Mucosa of descending colon (tissue), 3 donors: ENCODE measurements around the gene SLITRK2. TPM values are rescaled to one million over a fixed set of nuclear protein-coding genes. Genes with fewer than 3 reads are reported as not detected.
A peak's percentile ranks its signal among the peaks of the same experiment; 100 is the strongest.

Experiments
- ATAC-seq: fragments of 200-7000 bp; cut with Tn5 transposase; one replicate; pipeline ENCODE4 v1.9.1; 2020; ENCODE audit warnings: mild to moderate bottlenecking, moderate library complexity
- DNase-seq, 3 donors: peaks; one replicate each; pipeline ENCODE4 v3.0.0-alpha.2; 2020
- H3K36me3 ChIP-seq: fragments of 200-600 bp; one replicate; pipeline ENCODE4 v1.8.0; 2021; ENCODE audit warnings: low read depth, mild to moderate bottlenecking
- H3K4me1 ChIP-seq: fragments of 200-600 bp; one replicate; pipeline ENCODE4 v1.8.0; 2021; ENCODE audit warnings: low read depth, mild to moderate bottlenecking
- H3K4me3 ChIP-seq: fragments of 200-600 bp; one replicate; pipeline ENCODE4 v1.8.0; 2021; ENCODE audit warnings: mild to moderate bottlenecking
- H3K9me3 ChIP-seq: fragments of 200-600 bp; one replicate; pipeline ENCODE4 v1.8.0; 2021; ENCODE audit warnings: mild to moderate bottlenecking
- CTCF ChIP-seq: fragments of 200-600 bp; IDR thresholded peaks from one replicate; pipeline ENCODE4 v1.8.0; 2022; ENCODE audit warnings: antibody characterized with exemption, mild to moderate bottlenecking
- intact Hi-C, 2 donors: fragments of 100-400 bp; cut with DNase I in 1 of 2; cut with micrococcal nuclease in 1 of 2; formaldehyde crosslinking; loops; one replicate each; pipeline versions ENCODE4 v1.11.0 to v1.11.1; 2022; cut with DNase I, micrococcal nuclease
- total RNA-seq, 3 donors: library from RNA; stranded (reverse); fragmentation: NEBNext Ultra II Directional in 2 of 3; extraction: Animal tissue kit (Norgen Biotek cat#: 25700) in 2 of 3; gene quantifications; one replicate each; pipeline versions ENCODE4 v1.2.1 to v1.2.4, GENCODE V29; 2021 to 2023
- donor health status: DM: no; HTN: no; CAD: no; lungs with moderate emphysema.
- donor health status: DM: no; HTN: no; CAD: no.
- donor health status: DM: no; HTN: yes; CAD: no.

Gene SLITRK2
- total RNA-seq, 3 donors from 2014 or later: 0.05 to 0.70 (median 0.09) TPM

GRCh38 chrX:145816601-145817315, 871 bp upstream of the SLITRK2 start:
- DNase-seq: no peak
- Histone ChIP-seq H3K9me3 (no peaks in the 10 kb centered on the region), H3K4me1 (no peaks in the 10 kb centered on the region), H3K4me3 (no peak overlapping the region), H3K36me3 (no peaks in the 10 kb centered on the region)
- intact Hi-C loops: no loop called here
- TF ChIP-seq CTCF: no peak
- no peak for ATAC-seq

- peak in 1 of 3 donors; percentile 42 for DNase-seq
- intact Hi-C loops: no loop called here
- Histone ChIP-seq H3K9me3 (no peaks in the 10 kb centered on the region), H3K36me3 (no peaks in the 10 kb centered on the region), H3K4me3 (no peak overlapping the region), H3K4me1 (no peaks in the 10 kb centered on the region)
- no peak for ATAC-seq
- no peak for TF ChIP-seq CTCF
Measured at GRCh38 chrX:145818186-145819113, 821 bp downstream of the SLITRK2 start.

- intact Hi-C loops: no loop called here
- no peak for ATAC-seq
- DNase-seq: no peak
- Histone ChIP-seq H3K36me3 (no peaks in the 10 kb centered on the region), H3K4me1 (no peaks in the 10 kb centered on the region), H3K9me3 (no peaks in the 10 kb centered on the region), H3K4me3 (no peak overlapping the region)
- no peak for TF ChIP-seq CTCF
Measured at GRCh38 chrX:145820825-145821224, 3.2 kb downstream of the SLITRK2 start.

- intact Hi-C loops: no loop called here
- DNase-seq (no peak), ATAC-seq (no peak)
- Histone ChIP-seq H3K4me3 (no peak overlapping the region), H3K4me1 (no peaks in the 10 kb centered on the region), H3K9me3 (no peaks in the 10 kb centered on the region), H3K36me3 (no peaks in the 10 kb centered on the region)
- no peak for TF ChIP-seq CTCF
Measured at GRCh38 chrX:145821291-145821897, 3.8 kb downstream of the SLITRK2 start.

- Histone ChIP-seq H3K4me1 (no peaks in the 10 kb centered on the region), H3K9me3 (no peaks in the 10 kb centered on the region), H3K4me3 (no peak overlapping the region), H3K36me3 (no peaks in the 10 kb centered on the region)
- no peak for DNase-seq
- intact Hi-C loops: no loop called here
- ATAC-seq: no peak
- TF ChIP-seq CTCF: no peak
Measured at GRCh38 chrX:145821898-145822571, 4.4 kb downstream of the SLITRK2 start.
